DOHH2 (cell line): ENCODE results near the gene CCDC185.

Experiments
- CTCF ChIP-seq: fragments of 200-600 bp; sonication (generic); IDR thresholded peaks from one replicate; pipeline ENCODE4 v1.5.1; 2014; ENCODE audit warnings: antibody characterized with exemption, mild to moderate bottlenecking, low read depth, low read length; ENCODE audit not compliant: poor library complexity, severe bottlenecking
- EZH2phosphoT487 ChIP-seq: fragments of 200-600 bp; sonication (generic); IDR thresholded peaks from 2 replicates; pipeline ENCODE4 v1.6.1; 2017; ENCODE audit warnings: borderline replicate concordance, mild to moderate bottlenecking, antibody characterized with exemption, low read length, moderate library complexity, mixed read lengths

DNA sequence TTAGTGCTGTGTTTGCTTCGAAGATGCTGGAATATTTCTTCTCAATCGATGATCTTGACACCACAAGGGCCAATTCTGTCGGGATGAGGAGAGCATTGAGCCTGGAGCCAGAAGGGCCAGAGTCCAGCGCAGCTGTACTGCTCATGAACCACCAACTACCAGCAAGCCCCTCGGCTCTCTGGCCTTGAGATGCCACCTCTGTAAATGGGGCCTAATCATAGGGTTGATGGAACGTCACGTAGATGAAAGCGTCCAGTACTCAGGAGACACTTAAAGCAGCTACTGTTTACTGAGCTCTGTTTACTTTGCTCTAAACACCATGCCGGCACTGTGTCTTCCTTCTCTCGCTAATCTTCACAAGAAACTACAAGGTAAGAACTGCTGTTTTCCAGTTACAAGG, 26.3 kb downstream of the CCDC185 start:
- TF ChIP-seq CTCF (no peak), EZH2phosphoT487 (no peak)
